HG03060 (cell line): ENCODE measurements around the gene ZBTB42.

ENCODE experiments used
- ATAC-seq: cut with Tn5 transposase; IDR thresholded peaks from one replicate; pipeline ENCODE4 v1.9.1; 2021; ENCODE audit warnings: low read depth, moderate number of reproducible peaks; ENCODE audit not compliant: unreplicated experiment

The ZBTB42 gene

GRCh38 chr14:104800771-104801519 lies at the start of gene ZBTB42:
ZBTB42 (plus strand) TSS chr14:104801101; CDS start chr14:104801198, 97 bp downstream.
- no peak for ATAC-seq

- no peak for ATAC-seq
Observed at GRCh38 chr14:104751539-104752422, 49.1 kb upstream of the ZBTB42 start.

DNA sequence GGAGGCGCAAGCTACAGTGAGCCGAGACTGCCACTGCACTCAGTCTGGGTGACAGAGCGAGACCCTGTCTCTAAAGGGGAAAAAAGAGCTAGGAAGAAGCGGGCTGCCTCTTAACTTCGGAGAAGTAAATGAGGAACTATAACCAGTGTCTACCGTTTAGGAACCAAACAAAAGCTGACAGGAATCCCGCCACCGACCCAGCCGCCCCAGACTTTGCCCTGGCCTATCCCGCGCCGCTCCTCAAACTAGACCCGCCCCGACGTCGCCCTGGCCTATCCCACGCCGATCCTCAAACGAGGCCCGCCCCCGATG lies 48.5 kb upstream of the ZBTB42 start:
- peak; percentile 70 for ATAC-seq

- peak; percentile 83 for ATAC-seq
Observed at GRCh38 chr14:104752735-104753527, 48.0 kb upstream of the ZBTB42 start, which contains the start of gene SIVA1. SIVA1 (plus strand) TSS chr14:104753147; CDS start chr14:104753202, 55 bp downstream.

DNA sequence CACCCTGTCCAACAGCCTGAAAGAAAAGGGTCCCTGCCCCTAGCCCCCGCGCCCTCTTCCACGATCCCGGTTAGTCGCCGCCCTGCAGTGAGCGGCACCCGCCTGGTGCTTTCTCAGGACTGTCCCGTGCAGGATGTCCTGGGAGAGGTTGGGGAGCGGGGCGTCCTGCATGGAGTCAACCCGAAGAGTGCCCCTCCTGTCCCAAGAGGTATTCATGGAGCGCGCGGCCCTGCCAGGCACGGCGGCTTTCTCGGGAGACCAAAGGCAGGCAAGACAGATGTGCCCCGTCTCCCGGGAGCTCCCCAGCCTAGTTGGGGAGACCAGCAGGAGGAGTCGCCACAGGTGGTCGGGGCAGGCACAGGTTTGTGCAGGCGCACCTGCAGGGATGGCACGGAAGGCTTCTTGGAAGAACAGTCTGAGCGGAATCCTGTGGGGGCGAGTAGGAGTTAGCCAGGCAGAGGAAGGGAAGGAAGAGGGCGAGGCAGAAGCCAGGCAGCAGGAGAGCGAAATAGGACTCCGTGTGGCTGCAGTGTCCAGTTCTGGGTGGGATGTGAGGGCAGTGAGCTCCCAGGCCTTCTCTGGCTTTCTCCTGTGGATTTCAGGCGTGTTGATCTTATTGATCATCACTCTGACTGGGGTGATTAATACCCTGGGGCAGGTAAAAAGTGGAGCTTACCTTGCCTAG lies 47.2 kb upstream of the ZBTB42 start:
- ATAC-seq, result no peak

DNA sequence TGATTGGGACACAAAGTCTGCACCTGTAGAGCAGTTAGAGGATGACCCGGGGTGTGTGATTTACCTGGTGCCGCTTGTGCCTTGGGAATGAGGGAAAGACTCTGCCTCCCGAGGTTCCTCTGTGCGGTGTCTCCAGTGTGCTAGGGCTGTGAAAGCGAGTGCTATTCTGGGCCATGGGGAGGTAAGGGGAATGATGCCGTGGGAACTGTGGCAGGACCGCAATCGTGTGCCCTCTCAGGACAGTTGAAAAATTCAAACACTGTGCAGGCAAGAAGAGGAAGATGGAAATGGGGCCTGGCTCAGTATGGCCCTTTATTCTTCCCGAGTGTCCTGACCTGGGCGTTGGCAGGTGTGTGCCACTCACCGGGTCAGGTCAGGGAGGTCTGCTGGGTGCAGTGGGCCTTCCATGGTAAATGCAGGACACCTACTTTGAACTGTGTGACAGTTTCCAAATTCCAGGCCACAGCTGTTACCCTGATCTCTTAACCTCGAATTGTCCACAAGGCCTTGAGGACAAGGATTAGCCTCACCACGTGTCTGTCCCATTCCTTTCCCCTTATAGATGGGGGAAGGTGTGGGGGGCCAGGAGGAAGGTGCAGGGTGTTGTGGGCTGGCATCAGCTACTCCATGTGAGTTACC lies 46.6 kb upstream of the ZBTB42 start:
- no peak for ATAC-seq

- no peak for ATAC-seq
Observed at GRCh38 chr14:104755621-104756020, 45.3 kb upstream of the ZBTB42 start.

- ATAC-seq, result no peak
Observed at GRCh38 chr14:104756477-104757237, 44.2 kb upstream of the ZBTB42 start.

GRCh38 chr14:104757238-104757585 lies 43.7 kb upstream of the ZBTB42 start:
- ATAC-seq, result no peak

DNA sequence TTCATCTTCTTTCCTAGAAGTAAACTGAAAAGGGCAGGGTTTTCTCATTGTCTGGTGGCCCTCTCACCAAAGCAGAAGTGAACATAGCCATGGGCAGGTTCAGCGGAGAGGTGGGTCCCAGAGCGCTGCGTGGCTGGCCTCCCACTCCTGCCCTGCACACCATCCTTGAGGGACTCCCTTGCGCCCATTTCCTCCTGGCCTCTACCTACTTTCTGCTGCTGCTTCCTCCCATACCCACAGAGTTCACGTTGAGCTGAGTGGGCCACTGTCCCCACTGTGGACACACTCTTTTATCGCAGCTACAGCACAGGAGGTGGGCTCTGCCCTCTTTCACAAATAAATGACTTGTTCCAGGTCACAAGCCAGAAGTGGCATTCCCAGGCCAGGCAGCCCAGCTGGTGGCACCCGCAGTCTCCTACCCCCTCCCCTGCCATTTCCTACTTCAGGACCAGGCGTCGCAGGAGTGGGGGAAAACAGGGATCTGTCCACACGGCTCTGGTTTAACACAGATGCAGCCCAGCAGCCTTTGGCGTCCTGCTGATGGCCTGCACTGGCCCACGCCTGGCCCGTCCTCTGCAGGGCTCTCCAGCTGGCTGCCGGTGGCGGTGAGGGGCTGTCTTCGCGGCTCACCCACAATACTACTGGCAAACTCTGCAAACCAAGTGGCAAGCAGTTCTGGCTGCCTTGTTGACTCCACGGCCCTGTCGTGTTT lies 43.1 kb upstream of the ZBTB42 start:
- no peak for ATAC-seq

- ATAC-seq, result no peak
Observed at GRCh38 chr14:104758981-104759969, 41.6 kb upstream of the ZBTB42 start.

GRCh38 chr14:104765517-104765916 lies 35.4 kb upstream of the ZBTB42 start:
- ATAC-seq, result no peak

DNA sequence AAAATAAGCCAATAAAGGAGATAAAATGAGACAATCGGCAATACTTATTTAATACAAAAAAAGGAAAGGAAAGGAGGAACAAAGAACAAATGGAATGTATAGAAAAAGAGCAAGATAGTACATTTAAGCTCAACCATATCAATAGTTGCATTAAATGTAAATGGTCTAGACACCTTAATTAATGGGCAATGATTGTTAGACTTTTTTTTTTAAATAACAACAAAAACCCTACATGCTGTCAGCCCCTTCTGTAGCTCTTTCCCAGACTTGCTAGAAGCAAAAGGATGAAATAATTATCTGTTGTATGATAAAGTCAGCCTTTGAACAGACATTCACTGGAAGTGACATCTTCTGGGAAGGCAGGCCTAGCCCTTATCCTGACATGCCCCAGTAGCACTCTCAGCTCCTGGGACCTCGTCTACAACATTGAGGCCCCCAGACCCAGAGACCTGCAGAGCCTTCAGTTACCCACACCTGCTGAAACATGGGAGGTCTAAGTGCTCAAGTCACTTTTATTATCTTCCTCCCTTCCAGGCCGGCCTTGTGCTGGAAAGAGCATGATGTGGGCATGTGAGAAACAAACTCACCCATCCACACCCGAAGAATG lies 34.5 kb upstream of the ZBTB42 start:
- no peak for ATAC-seq

GRCh38 chr14:104766863-104767633 lies 33.9 kb upstream of the ZBTB42 start:
- no peak for ATAC-seq

GRCh38 chr14:104767634-104767918 lies 33.3 kb upstream of the ZBTB42 start:
- no peak for ATAC-seq
